NCI-H748 (cell line): ENCODE results near the gene CACNB4.

ENCODE experiments used
- DNase-seq: peaks from one replicate; lab custom pipeline; 2025; ENCODE audit not compliant: unreplicated experiment; lab: John Stamatoyannopoulos, UW

CACNB4 gene

DNA sequence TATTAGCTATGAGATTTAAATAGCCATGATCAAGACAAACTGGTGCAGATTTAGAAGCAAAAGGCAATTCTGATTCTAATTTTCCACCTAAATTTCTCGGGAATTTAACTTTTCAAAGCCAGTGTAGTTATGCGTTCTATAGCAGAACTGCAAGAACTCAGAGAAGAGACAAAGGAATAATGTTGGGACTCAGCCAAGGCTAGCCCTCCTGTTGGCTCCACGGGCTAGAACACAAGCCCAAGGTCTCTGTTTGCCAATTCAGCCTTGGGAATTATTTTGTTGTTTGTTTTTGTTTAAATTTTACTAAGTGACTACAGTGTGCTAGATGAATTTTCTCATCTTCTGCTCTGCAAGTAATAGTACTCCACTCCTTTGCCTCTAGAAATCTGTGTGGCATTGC lies 121.2 kb downstream of the CACNB4 start:
- no peak for DNase-seq

DNA sequence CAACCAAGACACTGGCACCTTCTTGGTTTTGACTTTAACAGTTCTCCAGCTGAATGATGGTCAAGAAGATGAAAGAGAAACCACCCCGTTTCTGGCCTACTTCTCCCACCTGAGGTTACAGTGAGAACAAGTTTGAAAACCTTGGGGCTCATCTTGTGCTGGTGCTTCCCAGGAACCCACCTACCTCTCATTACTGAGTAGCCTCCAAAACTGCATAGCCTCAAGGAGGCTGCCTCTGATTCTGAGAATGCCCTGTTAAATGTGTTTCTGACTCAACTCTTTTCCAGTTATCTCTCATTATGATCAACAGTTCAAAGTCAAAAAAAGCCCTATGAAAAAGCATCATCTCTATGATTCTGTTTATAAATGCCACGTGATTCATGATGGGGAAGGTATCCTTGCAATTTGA lies 121.9 kb downstream of the CACNB4 start:
- no peak for DNase-seq

DNA sequence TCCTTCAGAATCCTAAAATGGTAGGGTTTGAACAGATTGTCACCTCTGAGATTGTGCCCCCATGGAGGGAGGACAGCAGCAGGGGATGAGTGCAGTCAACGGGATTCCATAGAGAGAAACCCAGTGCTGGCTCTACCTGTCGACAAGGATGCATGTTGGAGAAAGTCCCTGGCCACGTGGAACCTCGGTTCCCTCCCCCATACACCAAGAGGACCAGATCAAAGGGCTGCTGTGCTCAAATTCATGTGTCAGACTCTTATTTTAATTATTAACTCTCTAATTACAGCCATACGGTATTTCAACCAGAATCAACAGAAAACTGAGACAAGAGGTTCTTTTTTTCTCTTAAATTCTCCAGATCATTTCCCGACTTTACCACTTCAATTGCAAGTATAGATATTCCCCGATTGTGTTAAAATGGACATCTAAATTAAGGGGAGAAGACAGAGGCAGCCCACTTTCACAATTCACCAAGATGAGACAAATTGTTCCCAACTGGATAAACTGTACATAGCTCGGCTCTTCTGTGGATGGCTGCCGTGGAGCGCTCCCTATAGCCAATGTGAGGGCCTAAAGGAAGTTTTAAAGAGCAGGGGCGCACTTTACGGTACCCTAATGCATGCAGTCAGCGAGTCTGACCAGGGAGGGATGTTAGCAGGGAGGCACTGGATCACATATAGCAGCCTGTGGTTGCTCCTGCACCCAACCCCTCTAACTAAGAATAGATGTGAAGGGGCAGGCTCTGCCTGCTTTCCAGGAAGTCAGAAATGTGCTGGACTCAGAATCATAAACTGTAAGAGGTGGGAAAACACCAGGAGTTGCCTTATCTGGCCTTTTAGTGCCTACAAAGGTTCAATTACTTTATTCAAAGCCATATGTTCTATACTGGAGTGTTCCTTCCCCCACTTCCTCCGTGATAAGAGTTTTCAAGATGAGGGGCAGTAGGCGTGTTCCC lies 123.1 kb downstream of the CACNB4 start:
- no peak for DNase-seq

DNA sequence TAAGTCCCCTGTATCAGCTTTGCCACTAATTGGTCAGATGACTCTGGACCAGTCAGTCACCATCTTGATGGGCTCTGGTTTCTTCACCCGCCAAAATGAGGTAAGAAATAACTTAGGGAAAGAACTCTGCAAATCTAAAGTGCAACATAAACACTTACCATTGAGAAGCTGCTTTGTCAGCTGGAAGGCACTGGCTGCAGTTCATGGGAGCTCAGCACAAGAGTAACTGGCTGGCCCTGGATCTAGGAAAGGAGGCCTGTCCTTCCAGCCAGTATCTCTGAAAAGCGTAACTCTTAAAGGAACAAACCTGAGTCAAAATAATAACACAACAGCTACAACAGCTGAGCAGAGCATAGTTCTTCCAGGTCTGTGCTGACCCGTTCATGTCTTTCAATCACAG lies 123.9 kb downstream of the CACNB4 start:
- DNase-seq = no peak

DNA sequence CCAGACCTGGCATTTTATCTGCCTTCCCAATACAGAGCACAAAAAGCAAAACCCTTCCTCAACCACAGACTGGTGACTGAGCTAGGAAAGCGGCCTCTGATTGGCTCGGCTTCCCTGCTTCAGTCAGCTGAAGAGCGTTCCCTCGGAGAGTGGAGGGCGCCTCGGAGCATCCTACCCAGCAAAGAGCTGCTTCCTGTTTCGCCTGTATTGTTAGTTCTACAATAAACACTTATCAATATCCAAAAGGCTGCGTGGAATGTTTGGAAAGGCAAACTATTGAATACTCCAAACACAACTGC lies 125.0 kb downstream of the CACNB4 start:
- DNase-seq = peak; percentile 62

DNA sequence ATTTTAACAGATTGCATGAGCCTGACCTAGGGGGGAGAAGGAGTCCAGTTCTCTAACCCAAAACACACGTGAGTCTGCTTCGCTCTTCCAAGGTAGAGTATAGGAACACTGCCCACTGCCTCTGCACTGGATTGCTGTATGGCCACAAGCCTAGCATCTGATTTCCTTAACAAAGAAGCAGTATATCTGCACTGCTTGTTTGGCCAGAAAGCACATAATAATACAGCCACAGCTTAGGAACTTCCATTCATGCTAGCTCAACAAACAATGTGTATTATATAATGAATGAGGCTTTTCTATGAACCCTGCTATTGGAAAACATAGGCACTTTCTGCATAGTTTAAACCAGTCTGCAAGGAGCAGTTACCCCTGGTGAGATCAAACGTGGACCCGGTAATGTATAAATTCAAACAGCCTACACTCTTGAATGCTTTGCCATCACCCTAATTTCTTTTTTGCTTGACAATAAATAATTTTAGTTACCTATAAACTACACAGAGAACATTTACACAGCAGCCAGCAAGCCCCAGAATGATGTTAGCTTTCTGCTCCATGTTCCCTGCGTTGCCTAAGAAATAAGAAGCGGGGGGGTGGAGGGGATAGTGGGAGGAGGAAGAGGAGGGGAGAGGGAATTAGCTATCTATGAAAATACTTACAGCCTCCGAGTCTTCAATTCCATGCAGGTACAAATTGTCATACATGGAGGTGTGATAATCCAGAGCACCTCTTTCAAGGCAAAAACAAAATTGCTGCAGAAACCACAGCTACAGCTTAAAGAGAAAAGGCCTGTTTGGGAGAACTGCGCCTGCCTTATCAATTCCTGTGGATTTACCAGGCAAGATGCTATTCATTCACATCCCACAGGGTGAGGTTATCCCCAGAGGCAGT lies 125.6 kb downstream of the CACNB4 start:
- no peak for DNase-seq

DNA sequence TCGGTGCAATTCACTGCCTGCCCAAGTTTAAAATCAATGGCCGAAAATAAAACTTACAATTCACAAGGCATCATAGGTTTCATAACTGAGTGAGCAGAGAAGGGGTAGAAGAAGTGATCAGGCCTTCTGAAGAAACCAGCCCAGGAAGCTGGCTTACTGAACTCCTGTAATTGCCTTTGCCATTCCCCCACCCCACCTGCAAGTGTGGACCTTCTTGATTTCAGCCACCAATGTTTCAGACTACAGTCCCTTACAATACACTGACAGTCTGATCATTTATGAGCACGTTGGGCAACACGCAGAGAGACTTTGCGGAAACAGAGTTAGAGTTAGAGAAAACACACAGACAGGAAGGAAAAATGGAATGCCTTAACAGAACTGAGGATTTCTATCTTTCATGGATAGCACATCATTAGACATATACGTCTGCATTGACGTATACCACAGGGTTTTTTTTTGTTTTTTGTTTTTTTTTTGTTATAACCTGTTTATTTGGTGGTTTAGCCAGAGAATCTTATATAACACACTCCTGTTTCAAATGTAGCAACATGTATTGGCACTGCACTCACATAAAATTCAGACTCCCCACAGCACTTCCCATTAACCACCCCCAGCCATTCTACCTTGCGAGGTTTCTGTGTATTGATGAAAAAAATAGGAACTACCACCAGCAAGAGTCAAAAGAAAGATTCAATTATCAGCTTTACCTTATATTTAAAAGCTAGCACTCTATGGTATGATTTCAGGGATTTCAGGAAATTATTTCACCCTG lies 126.4 kb downstream of the CACNB4 start:
- no peak for DNase-seq

DNA sequence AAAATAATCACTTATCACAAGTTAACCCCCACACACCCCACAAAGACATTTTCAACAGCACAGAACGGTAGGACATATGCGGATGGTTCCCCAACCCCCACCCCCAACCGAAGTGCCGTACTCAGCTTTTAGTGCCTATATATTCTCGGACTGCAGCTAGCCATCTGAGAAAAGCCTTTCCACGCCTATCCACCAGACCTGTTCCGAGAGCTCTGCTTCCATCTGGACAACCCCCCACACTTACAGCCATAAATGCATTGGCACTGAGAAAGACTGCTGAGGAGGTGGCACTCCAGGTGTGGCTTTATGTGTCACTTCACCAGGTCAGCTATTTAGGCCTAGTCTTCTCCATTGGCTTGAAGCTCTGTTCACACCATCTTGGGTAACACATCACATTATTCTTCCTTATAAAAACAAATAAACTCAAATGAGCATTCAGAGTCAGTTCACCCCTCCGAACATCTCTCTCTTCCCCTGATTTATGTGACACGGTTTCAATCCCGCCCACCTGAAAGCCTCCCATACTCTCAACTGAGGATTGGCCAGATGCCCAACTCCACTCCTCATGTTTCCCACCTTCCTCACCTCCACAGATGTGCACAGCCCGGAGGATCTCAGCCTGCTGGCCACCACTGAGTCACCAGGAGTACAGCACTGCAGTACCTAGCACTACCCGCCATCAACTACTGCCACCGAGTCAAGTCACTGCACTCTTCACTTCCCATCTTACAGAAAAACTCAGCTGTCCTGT lies 127.4 kb downstream of the CACNB4 start:
- DNase-seq = no peak

DNA sequence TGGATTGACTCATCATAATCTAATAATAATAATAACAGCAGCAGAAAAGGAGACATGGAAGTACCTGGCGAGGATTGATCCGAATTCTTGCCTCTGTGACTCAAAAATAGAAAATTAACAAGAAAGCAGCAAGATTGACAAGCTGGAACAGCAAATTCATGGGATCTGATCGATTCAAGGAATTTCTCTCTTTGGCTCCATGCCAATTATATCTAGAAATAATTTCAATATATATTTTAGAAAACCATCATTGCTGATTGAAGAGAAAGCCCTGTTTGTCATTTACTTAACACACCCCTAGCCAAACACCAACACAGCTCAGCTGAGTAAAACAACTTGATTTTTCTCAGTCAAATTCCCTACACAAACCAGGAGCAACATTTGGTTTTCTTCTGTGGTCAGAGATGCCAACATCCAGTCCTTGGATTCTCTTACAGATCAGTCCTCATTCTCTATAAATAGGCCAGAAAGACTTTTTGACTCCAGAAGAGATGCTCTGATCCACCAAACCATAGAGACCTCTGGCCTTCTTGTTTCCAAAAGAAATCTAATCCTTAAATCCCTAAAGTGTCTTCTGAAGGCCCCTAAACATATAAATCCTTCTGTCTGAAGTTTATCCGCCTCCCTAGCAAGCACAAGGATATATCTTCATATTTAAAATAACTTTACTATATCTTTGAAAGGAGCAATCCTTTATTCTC lies 129.9 kb downstream of the CACNB4 start:
- no peak for DNase-seq

DNA sequence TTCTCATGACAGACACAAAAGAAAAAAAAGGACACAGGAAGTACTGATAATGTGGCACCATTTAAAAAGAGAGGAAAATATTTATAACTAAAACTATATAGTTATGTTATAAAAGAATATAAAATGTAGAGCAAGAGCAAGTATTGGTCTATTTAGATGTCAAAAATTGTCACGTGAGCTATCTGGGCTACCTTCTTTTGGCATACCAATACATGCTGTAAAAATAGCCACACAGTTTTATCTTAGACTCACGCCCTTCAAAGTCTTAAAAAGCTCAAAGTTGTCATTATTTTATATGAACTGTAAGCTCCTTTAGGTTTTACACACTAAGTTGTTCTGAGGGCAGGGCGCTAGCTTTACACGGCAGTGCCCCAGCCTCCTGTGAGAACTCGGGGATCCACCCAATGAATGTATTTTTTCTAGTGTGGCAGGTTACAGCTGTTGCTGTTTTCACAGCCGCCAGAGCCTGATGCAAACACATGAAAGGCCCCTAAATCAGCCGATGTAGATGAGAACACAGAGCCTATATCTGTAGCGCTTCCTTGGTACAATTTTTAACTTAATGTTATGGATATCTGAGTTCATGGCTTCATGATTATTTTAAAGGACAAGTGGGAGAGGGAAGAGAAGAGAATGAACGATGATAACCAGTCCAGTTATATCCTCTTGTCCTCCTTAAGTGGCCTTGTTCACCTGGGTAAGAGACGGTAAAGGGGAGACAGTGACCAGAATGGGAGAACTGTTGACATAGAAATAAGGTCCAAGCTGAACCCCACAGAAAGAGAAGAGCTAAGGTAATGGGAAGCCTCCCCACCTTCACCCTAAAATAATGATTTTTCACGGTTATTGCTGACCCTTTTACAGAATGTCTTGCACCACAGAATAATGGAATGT lies 130.8 kb downstream of the CACNB4 start:
- DNase-seq = no peak

DNA sequence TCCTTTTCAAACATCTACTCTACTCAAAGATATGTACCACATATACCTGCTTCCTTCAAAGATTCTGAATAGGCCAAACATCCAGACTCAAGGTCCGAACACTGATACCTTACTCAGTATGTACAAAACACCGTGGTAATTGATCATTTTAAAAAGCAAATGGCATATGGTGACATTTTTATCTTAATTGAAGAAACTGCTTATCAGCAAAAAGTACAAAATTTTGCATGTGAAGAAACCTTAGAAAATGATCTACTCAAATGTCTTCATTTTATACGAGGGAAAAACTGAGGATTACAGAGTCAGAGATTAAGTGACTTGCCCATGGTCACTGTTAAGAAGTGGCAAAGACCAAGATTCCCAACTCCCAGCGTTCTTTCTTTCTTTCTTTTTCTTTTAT lies 133.0 kb downstream of the CACNB4 start:
- DNase-seq = no peak

DNA sequence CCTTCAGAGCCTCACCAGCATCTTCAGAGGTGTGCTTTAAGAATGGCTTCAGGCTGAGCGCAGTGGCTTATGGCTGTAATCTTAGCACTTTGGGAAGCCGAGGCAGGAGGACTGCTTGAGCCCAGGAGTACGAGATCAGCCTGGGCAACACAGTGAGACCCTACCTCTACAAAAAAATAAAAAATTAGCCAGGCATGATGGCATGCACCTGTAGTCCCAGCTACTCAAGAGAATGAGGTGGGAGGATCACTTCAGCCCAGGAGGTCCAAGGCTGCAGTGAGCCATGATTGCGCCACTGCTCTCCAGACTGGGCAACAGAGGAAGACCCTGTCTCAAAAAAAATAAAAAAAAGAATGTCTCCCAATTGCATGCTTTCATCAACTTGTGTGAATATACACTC lies 137.3 kb downstream of the CACNB4 start:
- no peak for DNase-seq

DNA sequence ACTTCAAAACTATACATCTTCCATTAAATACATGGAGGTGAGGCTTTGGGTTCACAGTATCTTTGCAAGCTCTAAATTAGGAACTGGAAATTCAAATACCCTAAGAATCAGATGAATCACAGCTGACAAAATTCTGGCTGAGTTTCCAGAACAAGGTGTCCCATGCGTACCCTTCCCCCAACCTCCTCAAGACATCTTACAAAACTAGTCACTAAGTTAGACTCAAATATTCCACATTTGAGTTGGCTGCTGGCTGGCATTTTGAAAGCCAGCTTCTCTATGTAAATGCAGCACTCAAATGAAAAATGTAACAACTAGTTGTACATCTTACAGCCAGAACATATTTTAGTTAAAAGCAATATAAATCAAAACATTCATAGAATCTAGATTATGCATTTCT lies 139.6 kb downstream of the CACNB4 start:
- no peak for DNase-seq

DNA sequence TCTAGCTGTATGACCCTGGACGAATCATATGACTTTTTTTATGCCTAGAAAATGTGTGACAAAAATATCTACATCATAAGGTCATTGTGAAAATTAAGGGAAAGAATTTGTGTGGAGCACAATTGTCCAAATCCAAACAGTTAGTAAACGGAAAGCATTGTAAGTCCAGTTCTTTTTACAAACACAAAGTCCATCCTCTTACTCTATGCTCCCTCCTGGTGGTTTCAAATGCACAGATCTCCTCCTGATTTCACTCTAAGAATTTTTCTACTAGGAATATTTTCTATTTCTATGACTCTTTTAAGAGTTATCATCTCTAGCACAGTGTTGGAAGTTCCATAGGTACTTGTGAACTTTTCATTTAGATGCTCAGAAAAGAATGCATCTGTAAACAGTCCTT lies 145.4 kb downstream of the CACNB4 start:
- DNase-seq = no peak

DNA sequence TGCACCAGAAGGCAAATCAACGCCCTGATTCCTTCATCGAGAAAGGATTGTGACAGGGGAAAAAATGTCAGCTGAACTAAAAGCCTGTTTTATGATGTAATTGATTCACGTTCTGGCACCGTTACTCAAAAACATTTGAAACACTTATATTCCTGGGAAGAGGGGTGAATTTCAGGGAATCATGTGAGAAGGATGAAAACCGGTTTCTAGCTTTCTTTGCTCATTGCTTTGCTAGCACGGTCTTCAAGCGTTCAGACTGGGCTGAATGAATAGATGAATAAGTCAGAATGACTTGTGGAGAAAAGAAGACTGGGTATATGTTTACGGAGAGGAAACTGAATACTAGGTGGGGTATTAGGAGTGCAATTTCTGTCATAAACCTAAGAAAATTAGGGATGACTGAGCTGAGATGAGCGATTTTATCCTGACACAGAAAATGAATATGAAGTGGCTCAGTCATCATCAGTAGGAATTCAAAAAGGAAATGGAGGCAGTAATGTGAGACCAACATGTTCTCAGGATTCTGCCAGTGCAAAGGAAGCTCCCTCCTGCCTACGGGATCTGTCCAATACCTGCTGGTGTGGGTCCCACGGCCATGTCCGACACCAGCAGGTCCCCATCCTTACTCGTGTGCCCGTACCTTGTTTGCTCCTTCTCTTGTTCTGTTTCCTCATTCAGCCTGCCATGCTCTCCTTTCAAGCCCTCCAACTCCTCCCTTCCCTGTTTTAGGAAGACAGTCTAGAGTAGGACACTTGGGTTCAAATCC lies 146.0 kb downstream of the CACNB4 start:
- no peak for DNase-seq

DNA sequence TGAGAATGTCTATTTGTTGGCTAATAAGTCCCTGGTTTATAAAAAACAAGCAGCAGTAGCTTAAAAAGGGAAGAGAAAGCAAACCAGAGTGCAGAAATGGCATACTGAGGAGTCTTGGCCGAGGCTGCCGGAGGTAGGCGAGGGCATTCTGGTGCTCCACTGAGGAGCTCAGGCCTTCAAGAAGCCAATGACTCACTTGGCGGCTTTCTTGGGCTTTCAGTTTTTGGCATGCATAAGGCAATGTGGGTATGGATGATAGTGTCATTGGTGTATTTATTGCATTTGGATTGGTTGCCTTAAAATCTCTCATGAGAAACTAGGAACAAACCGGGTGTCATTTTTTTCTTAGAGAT lies 151.1 kb downstream of the CACNB4 start:
- no peak for DNase-seq

DNA sequence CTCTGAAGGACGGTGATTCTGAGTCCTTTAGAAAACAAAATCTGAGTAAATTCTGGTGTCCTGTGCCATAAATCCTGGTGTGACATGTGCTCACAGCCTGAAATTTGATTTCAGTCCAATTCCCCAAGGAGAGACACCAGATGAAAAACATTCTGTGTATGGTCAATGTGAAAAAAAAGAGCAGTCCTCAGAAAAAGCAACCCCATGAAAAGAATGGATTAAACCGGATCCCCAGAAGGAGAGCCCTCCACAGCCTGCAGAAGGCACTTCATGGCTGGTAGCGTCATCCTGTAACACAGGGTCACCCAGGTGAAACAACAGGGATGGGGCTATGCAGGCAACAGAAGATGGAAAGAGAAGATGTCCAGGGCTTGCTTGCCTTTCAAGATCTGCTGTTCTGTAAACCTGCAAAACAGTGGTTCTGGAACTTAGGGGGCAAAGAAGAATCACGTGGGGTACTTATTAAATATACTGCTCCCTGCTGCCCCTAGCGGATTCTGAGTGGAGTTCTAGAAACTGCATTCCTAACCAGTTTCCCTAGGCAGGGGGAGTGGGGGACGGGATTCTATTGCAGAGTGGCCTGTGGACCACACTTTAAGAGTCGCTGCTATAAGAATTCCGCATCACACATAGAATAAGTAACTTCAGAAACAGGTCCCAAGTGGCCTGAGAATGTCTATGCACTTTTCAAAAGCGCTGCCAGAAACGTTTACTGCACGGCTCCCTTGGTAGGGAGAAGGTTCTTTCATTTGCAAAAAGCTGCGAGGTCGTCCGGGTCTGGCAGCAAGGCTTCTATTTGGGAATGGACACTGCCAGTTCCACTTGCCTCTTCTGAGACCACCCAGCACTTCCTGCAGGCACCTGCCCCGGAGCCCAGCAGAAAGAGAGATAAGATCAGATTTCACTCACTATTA lies 151.7 kb downstream of the CACNB4 start:
- DNase-seq = peak; percentile 47
